Neural progenitor cell (in vitro differentiated cells): Measurements from ENCODE around the gene PSMD8. TPM values are rescaled to one million over a fixed set of nuclear protein-coding genes. Genes with fewer than 3 reads are reported as not detected.

ENCODE experiments used
- DNase-seq: peaks from one replicate; pipeline ENCODE4 v3.0.0-alpha.2; 2016; ENCODE audit warnings: low spot score
- H2AFZ ChIP-seq: fragments of 200-600 bp; sonication (generic); replicated peaks from 2 replicates; pipeline ENCODE4 v1.6.1; 2016; ENCODE audit warnings: antibody characterized with exemption
- H3F3A ChIP-seq: fragments of 200-600 bp; sonication (generic); 2 replicates; pipeline ENCODE4 v1.6.1; 2016; ENCODE audit warnings: antibody characterized with exemption, low read depth
- H3K27ac ChIP-seq: fragments of 200-600 bp; sonication (generic); 2 replicates; pipeline ENCODE4 v1.5.1; 2016; ENCODE audit warnings: mild to moderate bottlenecking
- H3K27me3 ChIP-seq: fragments of 200-600 bp; sonication (generic); 2 replicates; pipeline ENCODE4 v1.6.1; 2016; ENCODE audit warnings: mild to moderate bottlenecking, moderate library complexity
- H3K36me3 ChIP-seq: fragments of 200-600 bp; sonication (generic); 2 replicates; pipeline ENCODE4 v1.5.1; 2016
- H3K4me1 ChIP-seq: fragments of 200-600 bp; sonication (generic); 2 replicates; pipeline ENCODE4 v1.6.1; 2016; ENCODE audit warnings: mixed run types
- H3K4me2 ChIP-seq: fragments of 200-600 bp; sonication (generic); 2 replicates; pipeline ENCODE4 v1.6.1; 2016
- H3K4me3 ChIP-seq: fragments of 200-600 bp; sonication (generic); 2 replicates; pipeline ENCODE4 v1.5.1; 2016
- H3K79me2 ChIP-seq: fragments of 200-600 bp; sonication (generic); 2 replicates; pipeline ENCODE4 v1.6.1; 2016; ENCODE audit warnings: low read depth
- H3K9ac ChIP-seq: fragments of 200-600 bp; sonication (generic); 2 replicates; pipeline ENCODE4 v1.6.1; 2016
- H3K9me3 ChIP-seq: fragments of 200-600 bp; sonication (generic); 2 replicates; pipeline ENCODE4 v1.5.1; 2016; ENCODE audit warnings: low read depth
- H4K20me1 ChIP-seq: fragments of 200-600 bp; sonication (generic); 2 replicates; pipeline ENCODE4 v1.6.1; 2016; ENCODE audit warnings: low read depth
- H3K27ac Mint-ChIP-seq: 3 replicates; pipeline ENCODE4 v1.8.0; 2021; ENCODE audit warnings: mixed read lengths
- H3K27me3 Mint-ChIP-seq: 2 replicates; pipeline ENCODE4 v1.8.0; 2022; ENCODE audit warnings: low read depth, mild to moderate bottlenecking, inconsistent platforms, moderate library complexity, mixed read lengths; ENCODE audit not compliant: insufficient read depth
- H3K36me3 Mint-ChIP-seq: 3 replicates; pipeline ENCODE4 v1.8.0; 2021; ENCODE audit warnings: mixed read lengths
- H3K4me1 Mint-ChIP-seq: 3 replicates; pipeline ENCODE4 v1.8.0; 2021; ENCODE audit warnings: mixed read lengths
- H3K4me3 Mint-ChIP-seq: 3 replicates; pipeline ENCODE4 v1.8.0; 2021; ENCODE audit warnings: mild to moderate bottlenecking, moderate library complexity, mixed read lengths
- H3K9me3 Mint-ChIP-seq: 3 replicates; pipeline ENCODE4 v1.8.0; 2020; ENCODE audit warnings: mixed read lengths
- CTCF ChIP-seq: fragments of 200-600 bp; sonication (generic); IDR thresholded peaks from 2 replicates; pipeline ENCODE4 v1.5.1; 2017; ENCODE audit warnings: antibody characterized with exemption, mild to moderate bottlenecking
- EZH2 ChIP-seq: fragments of 200-600 bp; sonication (generic); IDR thresholded peaks from 2 replicates; pipeline ENCODE4 v1.6.1; 2017; ENCODE audit warnings: antibody characterized with exemption, mild to moderate bottlenecking, moderate library complexity
- EZH2phosphoT487 ChIP-seq: fragments of 200-600 bp; sonication (generic); IDR thresholded peaks from 2 replicates; pipeline ENCODE4 v1.6.1; 2017; ENCODE audit warnings: antibody characterized with exemption
- total RNA-seq: library from RNA; depleted of rRNA; stranded (reverse); fragments of >200 nt; gene quantifications from 2 replicates; pipeline ENCODE4 v1.2.3, GENCODE V29; 2015; ENCODE audit warnings: low replicate concordance

Gene PSMD8
- total RNA-seq, 1 donor from 2014 or later: 119 TPM

- Histone ChIP-seq H3K4me2 (no peak overlapping the region), H3K9ac (no peak overlapping the region), H2AFZ (no peak overlapping the region), H3K4me3 (no peak overlapping the region), H3K27ac (no peak overlapping the region), H3K79me2 (no peaks in the 10 kb centered on the region), H3F3A (no peaks in the 10 kb centered on the region), H4K20me1 (no peaks in the 10 kb centered on the region), H3K9me3 (no peaks in the 10 kb centered on the region), H3K27me3 (peaks cover 17% of the 10 kb centered on the region), H3K36me3 (no peaks in the 10 kb centered on the region), H3K4me1 (no peaks in the 10 kb centered on the region)
- TF ChIP-seq EZH2: no peak
- TF ChIP-seq EZH2phosphoT487: no peak
- no peak for TF ChIP-seq CTCF
- Mint-ChIP-seq H3K9me3 (no peaks in the 10 kb centered on the region), H3K4me1 (peaks cover 10% of the 10 kb centered on the region), H3K27ac (peak overlapping the region; percentile 13), H3K4me3 (no peak overlapping the region), H3K27me3 (peaks cover 9% of the 10 kb centered on the region), H3K36me3 (no peaks in the 10 kb centered on the region)
- no peak for DNase-seq
Measured at GRCh38 chr19:38352611-38353010, 21.8 kb upstream of the PSMD8 start.

- H3K4me2 ChIP-seq: no peak overlapping the region
- peaks cover 3% of the 10 kb centered on the region for H3F3A ChIP-seq
- Mint-ChIP-seq H3K4me1 (peaks cover 20% of the 10 kb centered on the region), H3K36me3 (no peaks in the 10 kb centered on the region), H3K9me3 (peaks cover 3% of the 10 kb centered on the region), H3K4me3 (no peak overlapping the region), H3K27me3 (peaks cover 30% of the 10 kb centered on the region), H3K27ac (no peak overlapping the region)
- H3K79me2 ChIP-seq: no peaks in the 10 kb centered on the region
- H3K4me3 ChIP-seq: no peak overlapping the region
- no peak overlapping the region for H3K27ac ChIP-seq
- H2AFZ ChIP-seq: no peak overlapping the region
- DNase-seq: no peak
- no peaks in the 10 kb centered on the region for H3K9me3 ChIP-seq
- no peaks in the 10 kb centered on the region for H4K20me1 ChIP-seq
- H3K36me3 ChIP-seq: no peaks in the 10 kb centered on the region
- no peak overlapping the region for H3K9ac ChIP-seq
- H3K27me3 ChIP-seq: peaks cover 51% of the 10 kb centered on the region
- H3K4me1 ChIP-seq: peaks cover under 1% of the 10 kb centered on the region
- TF ChIP-seq EZH2phosphoT487: no peak
- no peak for TF ChIP-seq EZH2
- no peak for TF ChIP-seq CTCF
Measured at GRCh38 chr19:38355728-38356725, 18.3 kb upstream of the PSMD8 start.

GRCh38 chr19:38358071-38358470 is 16.3 kb upstream of the PSMD8 start:
- DNase-seq: no peak
- Histone ChIP-seq H3K9ac (no peak overlapping the region), H3K4me2 (no peak overlapping the region), H3K4me1 (peaks cover 3% of the 10 kb centered on the region), H3K36me3 (no peaks in the 10 kb centered on the region), H4K20me1 (no peaks in the 10 kb centered on the region), H2AFZ (no peak overlapping the region), H3F3A (peaks cover 22% of the 10 kb centered on the region), H3K4me3 (no peak overlapping the region), H3K79me2 (no peaks in the 10 kb centered on the region), H3K27me3 (peaks cover 57% of the 10 kb centered on the region), H3K27ac (no peak overlapping the region), H3K9me3 (no peaks in the 10 kb centered on the region)
- H3K27ac Mint-ChIP-seq: no peak overlapping the region
- no peak overlapping the region for H3K4me3 Mint-ChIP-seq
- peaks cover 21% of the 10 kb centered on the region for H3K4me1 Mint-ChIP-seq
- peaks cover 3% of the 10 kb centered on the region for H3K9me3 Mint-ChIP-seq
- no peak for TF ChIP-seq CTCF
- TF ChIP-seq EZH2: no peak
- no peak for TF ChIP-seq EZH2phosphoT487
- peaks cover 29% of the 10 kb centered on the region for H3K27me3 Mint-ChIP-seq
- no peaks in the 10 kb centered on the region for H3K36me3 Mint-ChIP-seq
